GM12878 (cell line): ENCODE data around the gene ALX1. TPM values are rescaled to one million over a fixed set of nuclear protein-coding genes. Genes with fewer than 3 reads are reported as not detected.

Experiments used
- ATAC-seq: fragments of 200-7000 bp; cut with Tn5 transposase; 3 replicates; pipeline ENCODE4 v1.9.1; 2020; ENCODE audit warnings: mild to moderate bottlenecking, moderate library complexity
- BruUV-seq: library from RNA; stranded (reverse); fragments of 400-500 nt; replicated peaks from 2 replicates; lab custom pipeline; 2021; lab: Mats Ljungman, UMichigan
- CTCF ChIA-PET: fragments of 300-600 bp; sonication (Branson Sonifier 250); formaldehyde crosslinking; extraction: SDS; loops from one replicate; lab custom pipeline; 2021; ENCODE audit warnings: inconsistent platforms; lab: Yijun Ruan, JAX
- POLR2A ChIA-PET: fragments of 350-600 bp; formaldehyde crosslinking; extraction: SDS; loops from one replicate; lab custom pipeline; 2021; ENCODE audit warnings: inconsistent platforms; lab: Charles Lee
- RAD21 ChIA-PET: fragments of 300-600 bp; sonication (Branson Sonifier 250); formaldehyde crosslinking; loops from one replicate; lab custom pipeline; 2023; ENCODE audit warnings: antibody characterized with exemption; ENCODE audit not compliant: unreplicated experiment; lab: Charles Lee
- SMC1A ChIA-PET: fragments of 300-600 bp; sonication (Branson Sonifier 250); formaldehyde crosslinking; loops from one replicate; lab custom pipeline; 2023; ENCODE audit not compliant: unreplicated experiment, uncharacterized antibody; lab: Charles Lee
- DNase-seq: peaks from one replicate; pipeline ENCODE4 v3.0.0-alpha.2; 2011; ENCODE audit warnings: low read depth, low spot score
- FAIRE-seq: peaks from 3 replicates; lab custom pipeline; 2011; peaks lifted over from hg19 to GRCh38; lab: Jason Lieb, UNC
- H2AFZ ChIP-seq: 2 replicates; pipeline ENCODE4 v1.6.0; 2011; ENCODE audit warnings: low read depth, low read length, control low read depth; ENCODE audit not compliant: control insufficient read depth
- H3K27ac ChIP-seq: 2 replicates; pipeline ENCODE4 v1.5.1; 2011; ENCODE audit warnings: control low read depth; ENCODE audit not compliant: control insufficient read depth, insufficient read depth
- H3K27me3 ChIP-seq, 2 experiments: replicated peaks in 1 of 2; 2 replicates each; pipeline versions ENCODE4 v1.6.0 to v1.6.1; 2011; ENCODE audit warnings: low read length in 1 of 2; ENCODE audit not compliant: control insufficient read depth in 2 of 2, insufficient read depth in 2 of 2
- H3K36me3 ChIP-seq, 2 experiments: 2 replicates each; pipeline ENCODE4 v1.5.1; 2011; ENCODE audit warnings: low read length in 1 of 2; ENCODE audit not compliant: control insufficient read depth in 2 of 2, insufficient read depth in 2 of 2
- H3K4me1 ChIP-seq: 2 replicates; pipeline ENCODE4 v1.6.1; 2011; ENCODE audit warnings: mild to moderate bottlenecking, low read length, moderate library complexity, mixed read lengths; ENCODE audit not compliant: control insufficient read depth, insufficient read depth
- H3K4me2 ChIP-seq: 2 replicates; pipeline ENCODE4 v1.6.0; 2011; ENCODE audit warnings: control low read depth; ENCODE audit not compliant: control insufficient read depth, insufficient read depth
- H3K4me3 ChIP-seq: fragments of 200-600 bp; sonication (generic); 2 replicates; pipeline ENCODE4 v1.5.1; 2016
- H3K79me2 ChIP-seq: 2 replicates; pipeline ENCODE4 v1.6.0; 2011; ENCODE audit warnings: low read length; ENCODE audit not compliant: control insufficient read depth, insufficient read depth
- H3K9ac ChIP-seq: 2 replicates; pipeline ENCODE4 v1.8.0; 2011; ENCODE audit warnings: low read length, control low read depth, mixed read lengths; ENCODE audit not compliant: control insufficient read depth, insufficient read depth
- H3K9me3 ChIP-seq: replicated peaks from 3 replicates; pipeline ENCODE4 v1.5.1; 2011; ENCODE audit warnings: mild to moderate bottlenecking, low read length; ENCODE audit not compliant: control insufficient read depth, insufficient read depth
- H4K20me1 ChIP-seq: 2 replicates; pipeline ENCODE4 v1.6.0; 2011; ENCODE audit not compliant: control insufficient read depth, insufficient read depth
- BACH1 ChIP-seq: fragments of 450-650 bp; IDR thresholded peaks from 2 replicates; pipeline ENCODE4 v1.6.1; 2017; ENCODE audit warnings: mild to moderate bottlenecking, borderline replicate concordance
- EP300 ChIP-seq, 2 experiments: fragments of 150-350 bp in 1 of 2; IDR thresholded peaks; 2 replicates each; pipeline ENCODE4 v1.6.1; 2011 to 2012; ENCODE audit warnings: low read depth in 2 of 2, low read length in 2 of 2, borderline replicate concordance in 1 of 2, improper control_type of control experiment in 1 of 2, inconsistent platforms in 1 of 2; ENCODE audit not compliant: control insufficient read depth in 1 of 2
- HDGF ChIP-seq: fragments of 450-650 bp; IDR thresholded peaks from 2 replicates; pipeline ENCODE4 v1.6.1; 2016; ENCODE audit warnings: antibody characterized with exemption
- IRF4 ChIP-seq: IDR thresholded peaks from 2 replicates; pipeline ENCODE4 v1.6.1; 2011; ENCODE audit warnings: low read depth, low read length
- IRF5 ChIP-seq: fragments of 450-650 bp; IDR thresholded peaks from 2 replicates; pipeline ENCODE4 v1.6.1; 2017; ENCODE audit warnings: borderline replicate concordance
- JUND ChIP-seq: IDR thresholded peaks from 2 replicates; pipeline ENCODE4 v1.6.1; 2012; ENCODE audit warnings: low read depth, mild to moderate bottlenecking, low read length, improper control_type of control experiment, moderate library complexity
- KAT2A ChIP-seq: conservative IDR thresholded peaks from 2 replicates; pipeline ENCODE4 v1.6.1; 2011; ENCODE audit warnings: low read depth, low read length; ENCODE audit not compliant: control insufficient read depth
- MEF2A ChIP-seq: IDR thresholded peaks from 2 replicates; pipeline ENCODE4 v1.6.1; 2011; ENCODE audit warnings: low read depth, mild to moderate bottlenecking, low read length, moderate library complexity; ENCODE audit not compliant: insufficient read depth
- NFIC ChIP-seq: IDR thresholded peaks from 2 replicates; pipeline ENCODE4 v1.6.1; 2012; ENCODE audit warnings: low read depth, mild to moderate bottlenecking, inconsistent platforms, low read length, moderate library complexity
- PML ChIP-seq: IDR thresholded peaks from 2 replicates; pipeline ENCODE4 v1.6.1; 2012; ENCODE audit warnings: low read length, inconsistent platforms
- POLR2AphosphoS5 ChIP-seq: IDR thresholded peaks from 2 replicates; pipeline ENCODE4 v1.6.1; 2011; ENCODE audit warnings: mild to moderate bottlenecking, low read length, inconsistent platforms
- RELB ChIP-seq: fragments of 450-650 bp; IDR thresholded peaks from 2 replicates; pipeline ENCODE4 v1.6.1; 2017; ENCODE audit warnings: low read depth, mild to moderate bottlenecking, moderate library complexity
- SREBF2 ChIP-seq: IDR thresholded peaks from 2 replicates; pipeline ENCODE4 v1.6.1; 2012; ENCODE audit warnings: mild to moderate bottlenecking, low read length
- SUPT20H ChIP-seq: IDR thresholded peaks from 2 replicates; pipeline ENCODE4 v1.6.1; 2011; ENCODE audit warnings: low read depth, mild to moderate bottlenecking, low read length, moderate library complexity, borderline replicate concordance; ENCODE audit not compliant: control insufficient read depth
- TARDBP ChIP-seq: IDR thresholded peaks from 2 replicates; pipeline ENCODE4 v1.6.1; 2016; ENCODE audit warnings: borderline replicate concordance
- WRNIP1 ChIP-seq: IDR thresholded peaks from 2 replicates; pipeline ENCODE4 v1.6.1; 2011; ENCODE audit warnings: low read depth, low read length, improper control_type of control experiment, borderline replicate concordance
- ZNF24 ChIP-seq: fragments of 450-650 bp; IDR thresholded peaks from 2 replicates; pipeline ENCODE4 v1.6.1; 2017; ENCODE audit warnings: antibody characterized with exemption, mild to moderate bottlenecking
- WGBS: methylation state at CpG from one replicate; pipeline ENCODE4 v1.1.6; 2016; ENCODE audit warnings: low lambda C conversion rate; ENCODE audit not compliant: insufficient replicate concordance, insufficient coverage; ENCODE audit errors: missing lambda C conversion rate; 5-methylcytosine and 5-hydroxymethylcytosine counted together
- in situ Hi-C: fragments of 300-500 bp; cut with MboI; formaldehyde crosslinking; loops from 9 replicates; pipeline ENCODE4 v1.14.3; 2018; ENCODE audit warnings: mixed read lengths
- intact Hi-C: fragments of 100-400 bp; cut with micrococcal nuclease; formaldehyde crosslinking; loops from one replicate; pipeline ENCODE4 v1.14.2; 2022; ENCODE audit not compliant: unreplicated experiment
- polyA plus RNA-seq, 11 experiments: library from polyadenylated mRNA; depleted of rRNA in 4 of 11; unstranded in 6 of 11; stranded (reverse) in 5 of 11; fragments of >200 nt; fragmentation: Nextera tagmentation in 4 of 11; fragmentation: Illumina TruSeq in 1 of 11; extraction: Ambion mirVana in 4 of 11; extraction: Trizol in 1 of 11; gene quantifications; 1 replicate in 1 of 11; 2 replicates in 10 of 11; pipeline versions ENCODE4 v1.2.1 to v1.2.3, GENCODE V29; 2011 to 2016; ENCODE audit warnings: inconsistent platforms in 2 of 11, missing spikeins in 2 of 11, low read depth in 1 of 11
- total RNA-seq, 4 experiments: library from RNA; depleted of rRNA in 3 of 4; stranded (reverse); fragments of >200 nt in 3 of 4; fragmentation: Illumina TruSeq in 1 of 4; extraction: Trizol in 1 of 4; gene quantifications; 2 replicates each; pipeline versions ENCODE4 v1.2.1 to v1.2.3, GENCODE V29; 2013 to 2021
- TF ChIP-seq, protein P1 (sequence below): IDR thresholded peaks from 2 replicates; pipeline ENCODE4 v1.6.1; 2011; ENCODE audit warnings: borderline replicate concordance, low read depth, mild to moderate bottlenecking, moderate library complexity, mixed read lengths, low read length; ENCODE audit not compliant: insufficient read depth; ENCODE audit errors: extremely low read length

ALX1 gene
- total and polyA plus RNA-seq, 10 of the 15 experiments (the other 5 are each of a cell fraction or from before 2014, with no cell fraction given): 0.06 TPM; not detected in 9

- H3K9me3 ChIP-seq: no peaks in the 10 kb centered on the region
- RAD21 ChIA-PET: no interaction called here
- SMC1A ChIA-PET: no interaction called here
- POLR2A ChIA-PET: no interaction called here
- CTCF ChIA-PET: no interaction called here
- 34% methylated on average over 7 of the region's 7 CpGs for WGBS
- FAIRE-seq (no peak), ATAC-seq (peak; percentile 49), DNase-seq (no peak)
- H3K27me3 ChIP-seq: no peaks in the 10 kb centered on the region
- no peak overlapping the region for H3K9ac ChIP-seq
- no peaks in the 10 kb centered on the region for H3K79me2 ChIP-seq
- H3K36me3 ChIP-seq: no peaks in the 10 kb centered on the region
- H2AFZ ChIP-seq: no peak overlapping the region
- H3K4me1 ChIP-seq: no peaks in the 10 kb centered on the region
- intact Hi-C loops: no loop called here
- no peak overlapping the region for H3K4me2 ChIP-seq
- no peak overlapping the region for H3K4me3 ChIP-seq
- no TSS peak for BruUV-seq
- no peaks in the 10 kb centered on the region for H4K20me1 ChIP-seq
- no peak overlapping the region for H3K27ac ChIP-seq
- in situ Hi-C loops: no loop called here
- TF ChIP-seq WRNIP1 (no peak), IRF4 (no peak), EP300 (IDR thresholded peaks at IDR 0.05; ENCODE audit: borderline replicate concordance in 1 of 2, control insufficient read depth in 1 of 2, low read depth in 2 of 2, low read length in 2 of 2) (no peak), MEF2A (no peak), RELB (0 out of 2 replicates have a peak, but pooled peaks have one; percentile 15), BACH1 (no peak), HDGF (no peak), JUND (no peak), SUPT20H (no peak), KAT2A (no peak), IRF5 (no peak), POLR2AphosphoS5 (no peak), NFIC (no peak), SREBF2 (no peak), ZNF24 (no peak), PML (no peak), TARDBP (no peak)
- TF ChIP-seq, protein P1, sequence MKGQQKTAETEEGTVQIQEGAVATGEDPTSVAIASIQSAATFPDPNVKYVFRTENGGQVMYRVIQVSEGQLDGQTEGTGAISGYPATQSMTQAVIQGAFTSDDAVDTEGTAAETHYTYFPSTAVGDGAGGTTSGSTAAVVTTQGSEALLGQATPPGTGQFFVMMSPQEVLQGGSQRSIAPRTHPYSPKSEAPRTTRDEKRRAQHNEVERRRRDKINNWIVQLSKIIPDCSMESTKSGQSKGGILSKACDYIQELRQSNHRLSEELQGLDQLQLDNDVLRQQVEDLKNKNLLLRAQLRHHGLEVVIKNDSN: no peak
Observed at GRCh38 chr12:85301051-85301450, 21.0 kb downstream of the ALX1 start.
